Neutrophil (primary cell): ENCODE results near the gene PNKP.

Source experiments
- H3K27ac ChIP-seq: fragments of 200-600 bp; sonication (generic); 2 replicates; pipeline ENCODE4 v1.5.1; 2016; ENCODE audit warnings: mild to moderate bottlenecking, moderate library complexity
- H3K27me3 ChIP-seq: fragments of 200-600 bp; sonication (generic); 2 replicates; pipeline ENCODE4 v1.6.0; 2016; ENCODE audit warnings: mild to moderate bottlenecking
- H3K36me3 ChIP-seq: fragments of 200-600 bp; sonication (generic); 2 replicates; pipeline ENCODE4 v1.5.1; 2017
- H3K4me1 ChIP-seq, 2 experiments: fragments of 200-600 bp in 1 of 2; sonication (generic) in 1 of 2; 1 replicate in 1 of 2; 2 replicates in 1 of 2; pipeline versions ENCODE4 v1.5.1 to v1.6.1; 2013 to 2016; ENCODE audit warnings: low read depth in 1 of 2, low read length in 1 of 2, mild to moderate bottlenecking in 1 of 2, moderate library complexity in 1 of 2; ENCODE audit not compliant: control insufficient read depth in 1 of 2, insufficient read depth in 1 of 2
- H3K4me3 ChIP-seq, 2 experiments: fragments of 200-600 bp in 1 of 2; sonication (generic) in 1 of 2; 1 replicate in 1 of 2; 2 replicates in 1 of 2; pipeline ENCODE4 v1.5.1; 2013 to 2016; ENCODE audit warnings: low read depth in 1 of 2, low read length in 1 of 2, mild to moderate bottlenecking in 1 of 2, moderate library complexity in 1 of 2
- H3K9me3 ChIP-seq: fragments of 200-600 bp; sonication (generic); 2 replicates; pipeline ENCODE4 v1.5.1; 2016
- CTCF ChIP-seq: fragments of 200-600 bp; sonication (generic); IDR thresholded peaks from 2 replicates; pipeline ENCODE4 v1.5.1; 2016; ENCODE audit warnings: antibody characterized with exemption

The PNKP gene

GRCh38 chr19:49891393-49891792 is 24.0 kb upstream of the PNKP start:
- peaks cover 9 to 11% of the 10 kb centered on the region in 2 experiments for H3K4me1 ChIP-seq
- H3K27ac ChIP-seq: no peak overlapping the region
- peaks cover 51% of the 10 kb centered on the region for H3K27me3 ChIP-seq
- no peak for TF ChIP-seq CTCF
- H3K36me3 ChIP-seq: peaks cover 23% of the 10 kb centered on the region
- H3K9me3 ChIP-seq: no peaks in the 10 kb centered on the region
- no peak overlapping the region for H3K4me3 ChIP-seq

GRCh38 chr19:49890349-49891311 is 23.3 kb upstream of the PNKP start:
- peaks cover 9 to 11% of the 10 kb centered on the region in 2 experiments for H3K4me1 ChIP-seq
- no peaks in the 10 kb centered on the region for H3K9me3 ChIP-seq
- peak overlapping the region; percentile 32 for H3K27ac ChIP-seq
- H3K36me3 ChIP-seq: peaks cover 23% of the 10 kb centered on the region
- H3K4me3 ChIP-seq: peak overlapping the region; percentile 60 to 65
- no peak for TF ChIP-seq CTCF
- H3K27me3 ChIP-seq: peaks cover 47% of the 10 kb centered on the region

- Histone ChIP-seq H3K27me3 (peaks cover 47% of the 10 kb centered on the region), H3K4me1 (peaks cover 9 to 11% of the 10 kb centered on the region in 2 experiments), H3K36me3 (peaks cover 26% of the 10 kb centered on the region), H3K9me3 (no peaks in the 10 kb centered on the region), H3K4me3 (peak overlapping the region; percentile 60 to 65), H3K27ac (peak overlapping the region; percentile 32)
- TF ChIP-seq CTCF: peak; percentile 84
These were observed 22.4 kb upstream of the PNKP start for GRCh38 chr19:49889687-49890348.

GRCh38 chr19:49889038-49889686 is 21.8 kb upstream of the PNKP start:
- H3K9me3 ChIP-seq: no peaks in the 10 kb centered on the region
- H3K27ac ChIP-seq: no peak overlapping the region
- peaks cover 33% of the 10 kb centered on the region for H3K36me3 ChIP-seq
- TF ChIP-seq CTCF: no peak
- H3K4me1 ChIP-seq: peaks cover 9 to 11% of the 10 kb centered on the region in 2 experiments
- H3K27me3 ChIP-seq: peaks cover 47% of the 10 kb centered on the region
- H3K4me3 ChIP-seq: no peak overlapping the region

GRCh38 chr19:49888510-49888824 is 21.1 kb upstream of the PNKP start:
- Histone ChIP-seq H3K4me3 (no peak overlapping the region), H3K27ac (no peak overlapping the region), H3K27me3 (peaks cover 47% of the 10 kb centered on the region), H3K4me1 (peaks cover 9 to 11% of the 10 kb centered on the region in 2 experiments), H3K36me3 (peaks cover 40% of the 10 kb centered on the region), H3K9me3 (no peaks in the 10 kb centered on the region)
- TF ChIP-seq CTCF: no peak
